ENCODE data around the gene MAGI3.
"Not testable (repeated sequence)": the region's sequence is repeated elsewhere in the genome, so short reads cannot be mapped to it uniquely, and the experiment has no call there.

MAGI3 gene

DNA sequence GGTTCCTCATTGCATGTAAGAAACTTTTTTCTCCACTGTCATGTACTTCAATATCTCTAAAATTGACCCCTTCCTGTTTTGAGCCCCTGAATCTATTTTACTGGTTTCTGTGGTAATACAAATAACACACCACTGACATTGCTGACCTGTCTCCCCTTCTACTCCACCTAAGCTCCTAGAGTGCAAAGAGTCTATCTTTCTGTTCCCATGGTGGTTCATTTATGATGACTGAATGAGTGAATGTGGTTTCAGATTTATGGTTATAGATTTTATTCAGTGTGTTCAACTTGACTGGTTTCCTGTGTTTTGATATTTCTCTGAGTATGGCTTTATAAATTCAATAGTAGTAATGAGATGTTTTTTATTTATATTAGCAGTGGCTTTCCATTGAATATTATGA, 127.7 kb downstream of the MAGI3 start:
- no peak for DNase-seq (ENCODE audit: low read depth)

DNA sequence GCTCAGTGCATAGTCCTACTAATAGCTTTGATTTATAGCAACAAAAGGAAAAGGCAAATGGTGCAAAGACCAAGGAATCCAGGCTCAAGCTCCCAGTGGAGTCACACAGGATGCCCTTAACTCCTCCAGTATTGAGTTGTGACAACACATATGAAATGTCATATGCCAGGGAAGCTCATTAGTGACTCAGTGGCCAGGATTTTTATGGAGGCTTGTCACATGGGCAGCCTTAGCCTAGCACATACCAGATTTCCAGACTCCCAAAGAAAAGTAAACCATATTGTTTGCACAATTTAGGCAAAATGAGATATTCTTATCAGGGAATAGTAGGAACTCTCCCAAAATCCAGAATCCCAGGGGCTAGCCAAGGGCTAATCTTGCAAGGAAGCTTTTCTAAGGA, 129.2 kb downstream of the MAGI3 start:
- no peak for DNase-seq (ENCODE audit: low read depth)

DNA sequence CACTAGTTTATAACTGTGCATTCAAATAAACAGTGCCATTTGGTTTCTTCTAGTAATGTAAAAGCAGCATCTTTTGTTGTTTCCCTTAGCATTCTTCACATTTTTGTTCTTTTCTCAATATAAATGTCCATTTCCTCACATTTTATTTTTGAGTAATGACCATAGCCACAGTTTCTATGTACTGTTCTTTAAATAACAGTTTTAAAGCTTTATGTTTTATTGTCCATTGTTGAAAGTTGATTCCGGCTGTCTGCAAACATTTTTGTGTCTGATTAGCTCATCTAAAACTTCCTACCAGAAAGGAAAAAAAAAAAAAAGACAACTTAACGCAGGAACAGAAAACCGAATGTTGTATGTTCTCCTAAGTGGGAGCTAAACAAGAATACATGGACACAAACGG, 139.7 kb downstream of the MAGI3 start:
- DNase-seq (ENCODE audit: low read depth): no peak

DNA sequence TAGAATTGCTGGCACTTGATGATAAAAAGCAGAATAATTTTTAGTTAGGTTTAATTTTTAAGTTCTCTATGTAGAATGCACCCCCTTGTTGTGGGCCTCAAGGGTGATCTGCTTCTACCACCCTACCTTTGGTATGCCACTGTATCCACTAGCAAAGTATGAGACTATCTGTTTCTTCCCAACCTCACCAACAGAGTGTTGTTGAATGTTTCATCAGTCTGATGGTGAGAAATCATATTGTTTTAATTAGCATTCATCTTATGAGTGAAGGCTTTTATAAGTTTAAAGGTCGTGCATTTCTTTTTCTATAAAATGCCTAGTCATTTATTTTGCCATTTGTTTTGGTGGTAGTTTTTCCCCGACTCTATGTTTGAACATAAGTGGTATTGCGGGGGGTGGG, 141.0 kb downstream of the MAGI3 start:
- no peak for DNase-seq (ENCODE audit: low read depth)

DNA sequence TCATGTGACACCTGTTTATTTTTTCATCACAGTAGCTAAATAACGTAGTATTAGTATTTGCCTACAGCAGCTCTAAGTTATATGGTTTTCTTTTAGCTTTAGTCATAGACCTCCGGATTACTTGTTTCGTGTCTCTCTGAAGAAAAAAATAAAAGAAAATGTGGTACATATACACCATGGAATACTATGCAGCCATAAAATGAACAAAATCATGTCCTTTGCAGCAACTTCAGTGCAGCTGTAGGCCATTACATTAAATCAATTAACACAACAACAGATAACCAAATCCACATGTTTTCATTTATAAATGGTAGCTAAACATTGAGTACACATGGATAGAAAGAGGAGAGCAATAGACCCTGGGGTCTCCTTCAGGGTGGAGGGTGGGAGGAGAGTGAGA, 142.7 kb downstream of the MAGI3 start:
- no peak for DNase-seq (ENCODE audit: low read depth)

DNA sequence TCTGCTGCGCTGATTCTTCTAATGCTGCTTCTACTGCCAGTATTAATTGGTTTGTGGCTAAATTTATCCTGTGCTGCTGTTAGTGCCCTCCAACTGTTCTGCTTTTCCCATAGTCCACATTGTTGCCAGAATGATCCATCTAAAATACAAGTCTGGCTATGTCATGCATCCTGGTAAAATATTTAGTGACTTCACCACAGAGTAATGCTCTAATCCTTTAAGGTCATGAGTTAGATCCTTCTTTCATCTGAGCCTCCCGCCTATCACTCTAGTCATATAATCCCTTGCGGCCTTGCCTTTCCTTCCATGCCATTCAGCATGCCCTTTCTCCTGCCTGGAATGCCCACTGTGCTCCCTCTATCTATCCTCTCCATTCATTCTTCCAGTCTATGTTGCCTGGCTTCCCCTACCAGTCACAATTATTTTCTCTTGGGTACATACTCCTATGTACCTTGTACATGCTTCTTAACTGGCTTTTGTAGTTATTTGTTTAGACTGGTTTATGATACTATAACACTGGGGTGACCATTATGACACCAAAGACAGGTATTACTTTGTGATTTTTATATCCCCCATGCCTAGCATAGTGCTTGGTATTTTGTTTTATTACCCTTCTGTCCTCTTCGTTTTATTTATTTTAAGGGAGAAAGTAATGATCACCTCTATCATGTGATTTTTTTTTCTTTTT, 144.0 kb downstream of the MAGI3 start:
- no peak for DNase-seq (ENCODE audit: low read depth)

DNA sequence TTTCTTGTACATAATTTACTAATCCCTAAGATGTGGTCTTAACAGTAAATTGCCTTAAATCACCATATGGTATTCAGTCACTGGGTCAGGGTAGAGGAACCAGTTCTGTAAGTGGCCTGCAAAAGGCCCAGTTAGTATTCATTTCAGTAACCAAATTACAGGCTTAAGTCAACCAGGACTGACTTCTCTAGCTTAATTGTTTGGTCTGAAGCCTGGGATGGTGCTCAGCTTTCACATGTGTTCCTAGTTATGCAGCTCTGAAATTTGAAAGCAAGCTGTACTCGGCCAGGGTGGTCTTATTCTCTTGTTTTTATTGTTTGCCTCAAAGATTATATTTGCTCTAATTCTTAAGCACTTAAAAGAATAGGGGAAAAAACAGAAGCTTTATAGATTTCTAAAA, 144.6 kb downstream of the MAGI3 start:
- no peak for DNase-seq (ENCODE audit: low read depth)

DNA sequence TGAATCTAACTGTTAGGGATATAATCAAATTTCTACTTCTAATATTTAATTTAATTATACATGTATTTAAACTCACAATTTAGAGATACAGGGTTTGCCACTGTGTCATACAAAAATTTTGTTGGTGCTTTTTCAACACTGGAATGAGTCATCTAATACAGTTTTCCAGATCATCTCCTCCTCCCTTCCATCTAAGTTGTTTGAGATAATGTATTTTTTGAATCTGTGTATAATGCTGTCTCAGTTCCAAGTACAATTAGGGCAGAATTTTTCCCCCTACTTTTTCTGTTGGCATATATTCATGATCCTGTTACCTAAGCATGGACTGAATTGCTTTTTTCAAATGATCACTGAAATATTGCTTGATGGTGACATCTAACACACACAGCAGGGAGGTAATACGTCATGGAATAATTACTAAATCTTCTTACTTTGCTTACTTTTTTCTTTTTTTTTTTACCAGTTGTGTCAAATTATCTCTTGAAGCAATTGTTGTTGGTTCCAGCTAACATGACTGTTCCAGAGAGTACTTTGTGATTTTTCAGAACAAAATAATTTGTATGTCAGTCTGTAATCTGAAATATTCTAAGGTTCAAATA, 146.0 kb downstream of the MAGI3 start:
- no peak for DNase-seq (ENCODE audit: low read depth)

DNA sequence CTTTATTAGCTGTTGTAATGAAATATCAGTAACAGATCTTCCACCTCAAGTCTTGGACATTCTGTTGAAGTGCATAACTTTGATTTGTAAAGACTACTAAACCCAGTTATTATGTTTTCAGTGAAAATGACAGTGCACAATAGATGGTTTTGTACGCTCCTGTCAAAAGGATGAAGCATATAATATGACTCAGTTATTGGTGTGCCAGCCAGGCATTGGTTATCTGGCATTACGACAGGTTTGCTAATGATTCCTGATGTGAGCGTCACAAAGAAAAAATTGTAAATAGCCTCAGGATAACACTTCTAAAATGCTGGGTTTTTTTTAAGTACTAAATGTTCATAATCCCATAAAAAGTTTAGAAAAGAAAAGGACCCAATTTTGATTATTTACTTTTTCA, 147.9 kb downstream of the MAGI3 start:
- DNase-seq (ENCODE audit: low read depth): no peak

DNA sequence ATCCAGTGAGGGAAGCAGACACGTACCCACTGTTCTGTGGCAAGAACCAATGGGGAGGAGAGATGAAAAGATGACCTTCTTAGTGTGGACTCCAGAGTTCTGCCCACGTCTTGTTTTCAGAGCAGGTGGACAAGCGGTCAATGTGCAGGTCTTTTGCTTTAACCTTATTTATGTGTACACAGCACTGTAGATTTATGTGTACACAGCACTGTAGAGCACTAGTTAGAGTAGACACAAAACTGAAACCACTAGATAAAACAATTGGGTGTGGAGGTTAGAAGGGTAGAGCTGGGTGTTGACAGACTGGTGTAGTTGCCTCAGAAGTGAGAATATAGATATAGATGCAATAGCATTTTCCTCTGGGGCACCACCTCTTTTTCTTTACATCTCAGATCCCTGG, 150.0 kb downstream of the MAGI3 start:
- no peak for DNase-seq (ENCODE audit: low read depth)

DNA sequence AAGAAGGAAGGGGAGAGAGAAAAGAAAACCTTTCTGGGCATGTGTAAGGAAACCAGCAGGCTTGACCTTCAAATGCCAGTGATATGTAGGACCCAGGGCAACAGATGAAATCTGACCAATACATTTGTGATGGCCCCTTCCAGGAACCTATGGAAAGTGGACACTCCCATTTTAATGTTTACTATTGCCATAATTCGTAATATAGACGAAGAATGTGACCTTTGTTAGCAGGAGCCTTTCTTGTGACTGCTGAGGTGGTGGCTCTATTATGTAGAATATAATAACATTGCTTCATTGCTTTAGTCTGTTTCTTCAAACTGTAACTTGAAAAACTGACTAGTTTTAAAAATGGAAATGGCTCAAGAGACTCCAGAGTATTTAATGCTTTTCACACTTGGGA, 150.8 kb downstream of the MAGI3 start:
- DNase-seq (ENCODE audit: low read depth): no peak

DNA sequence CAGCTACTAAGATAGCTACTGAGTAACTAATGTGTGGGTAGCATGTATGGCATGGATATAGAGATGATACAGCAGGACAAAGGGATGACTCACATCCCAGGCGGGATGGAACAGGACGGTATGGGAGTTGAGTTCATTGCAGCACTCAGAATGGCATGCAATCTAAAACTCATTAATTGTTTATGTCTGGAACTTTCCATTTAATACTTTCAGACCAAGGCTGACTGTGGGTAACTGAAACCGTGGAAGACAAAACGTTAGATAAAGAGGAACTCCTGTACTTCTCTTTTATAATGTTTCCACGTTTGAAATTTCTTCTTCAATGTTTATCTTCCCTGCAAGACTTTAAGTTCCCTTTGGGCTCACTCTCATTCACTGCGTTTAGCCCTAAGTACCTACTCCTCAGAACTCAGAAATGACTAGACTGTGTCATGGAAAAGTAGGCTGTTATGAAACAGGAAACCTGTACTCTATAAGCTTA, 151.9 kb downstream of the MAGI3 start:
- DNase-seq (ENCODE audit: low read depth): no peak

DNA sequence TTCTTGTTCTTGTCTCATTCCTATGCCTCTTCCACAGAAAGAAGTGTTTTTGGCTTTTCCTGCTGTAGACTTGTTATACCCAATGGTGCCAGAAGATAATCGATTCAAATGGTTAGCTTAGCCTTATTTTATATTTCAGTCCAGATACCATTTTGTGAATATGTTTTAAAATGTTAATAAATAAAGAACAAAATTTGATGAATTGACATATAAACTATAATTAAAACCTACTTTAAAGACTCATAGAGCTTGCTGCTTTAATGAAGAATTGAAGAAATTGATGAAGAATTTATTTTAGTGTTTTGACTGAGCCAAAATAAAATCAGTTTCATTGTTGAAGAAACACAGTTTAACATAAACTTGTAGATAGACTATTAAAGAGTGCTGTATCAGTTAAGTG, 152.8 kb downstream of the MAGI3 start:
- DNase-seq (ENCODE audit: low read depth): no peak

DNA sequence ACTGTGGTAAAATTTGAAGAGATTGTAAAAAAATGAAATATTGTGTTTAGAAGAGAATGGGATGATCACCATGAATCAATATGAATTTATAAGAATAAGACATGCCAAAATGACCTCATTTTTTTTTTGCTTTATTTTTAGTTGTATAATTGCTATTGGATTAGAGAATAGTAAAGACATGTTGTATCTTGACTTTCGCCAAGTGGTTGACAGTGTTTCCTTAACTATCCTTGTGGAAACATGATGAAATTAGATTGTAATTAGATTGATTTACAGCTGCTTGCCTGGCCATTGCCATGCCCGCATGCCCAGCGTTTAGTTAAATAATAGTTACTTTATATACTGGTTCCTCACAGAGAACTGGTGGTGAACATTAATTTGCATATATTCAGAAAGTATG, 154.9 kb downstream of the MAGI3 start:
- DNase-seq (ENCODE audit: low read depth): no peak

DNA sequence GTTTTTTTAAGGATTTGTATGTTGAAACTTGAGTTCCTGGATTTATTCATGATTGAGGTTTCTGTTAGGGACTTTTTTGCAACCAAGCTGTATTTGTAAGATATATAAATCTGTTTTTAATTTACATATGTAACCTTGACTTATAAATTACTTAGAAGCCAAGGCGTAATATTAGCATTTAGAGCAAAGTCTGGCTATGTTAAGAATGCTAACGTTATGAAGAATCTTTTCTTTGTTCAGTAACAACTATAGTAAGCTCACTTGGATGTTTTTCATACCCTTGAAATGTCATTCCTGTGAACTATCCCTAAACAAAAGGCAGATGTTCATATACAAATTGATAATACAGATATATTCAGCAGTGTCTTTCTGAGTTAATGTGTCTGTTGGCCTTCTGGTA, 155.3 kb downstream of the MAGI3 start:
- DNase-seq (ENCODE audit: low read depth): no peak

DNA sequence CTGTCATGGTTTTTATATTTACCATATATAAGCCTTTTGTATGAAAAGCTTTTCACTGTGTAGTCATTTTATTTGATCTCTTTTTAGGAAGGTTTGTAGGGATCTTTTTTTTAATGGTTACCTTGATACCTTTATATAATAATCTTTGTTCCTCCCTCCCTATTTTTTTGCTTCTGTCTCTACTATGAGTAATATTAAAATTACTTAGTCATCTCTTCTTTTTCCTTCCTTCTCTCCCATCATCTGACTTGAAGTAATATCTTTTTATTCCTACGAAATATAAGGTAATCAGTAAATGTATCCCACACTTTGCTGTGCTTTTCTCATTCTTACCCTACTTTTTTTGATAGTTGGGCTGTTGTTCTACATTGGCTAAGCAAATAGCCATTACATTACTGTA, 161.4 kb downstream of the MAGI3 start:
- DNase-seq (ENCODE audit: low read depth): no peak

DNA sequence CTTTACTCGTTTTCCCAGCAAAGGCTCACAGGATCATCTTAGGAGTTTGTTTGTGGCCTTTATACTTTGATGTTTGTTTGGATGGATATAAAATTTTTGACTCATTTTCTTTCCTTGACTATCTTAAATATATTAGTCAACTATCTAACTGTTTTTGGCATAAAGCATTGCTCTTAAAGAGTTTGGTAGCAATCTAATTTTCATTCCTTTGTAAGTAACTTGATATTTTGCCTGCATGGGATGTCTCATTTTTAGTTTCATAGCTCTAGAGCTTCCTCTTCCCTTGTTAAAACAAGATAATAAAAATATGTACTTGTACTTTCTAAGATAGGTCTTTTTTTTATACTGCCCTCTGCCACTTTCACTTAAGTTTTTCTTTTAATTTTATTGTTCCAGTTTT, 161.9 kb downstream of the MAGI3 start:
- DNase-seq (ENCODE audit: low read depth): no peak

DNA sequence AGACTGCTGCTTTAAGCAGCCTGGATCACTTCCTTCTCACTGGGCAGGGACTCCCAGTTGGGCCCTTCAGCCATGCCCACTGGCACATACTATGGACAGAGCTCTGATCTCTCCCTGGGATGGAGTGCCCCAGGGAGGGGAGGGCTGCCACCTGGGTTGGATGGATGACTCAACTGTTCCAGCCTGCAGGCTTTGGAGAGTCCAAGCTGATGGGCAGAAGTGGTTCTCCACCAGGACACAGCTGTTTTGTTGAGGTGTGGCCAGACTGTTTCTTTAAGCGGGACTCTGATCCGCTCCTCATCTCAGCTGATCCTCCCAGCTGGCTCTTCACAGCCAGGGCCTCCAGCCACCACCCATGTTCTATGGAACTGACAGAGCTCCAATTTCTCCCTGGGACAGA, 166.9 kb downstream of the MAGI3 start:
- no peak for DNase-seq (ENCODE audit: low read depth)

DNA sequence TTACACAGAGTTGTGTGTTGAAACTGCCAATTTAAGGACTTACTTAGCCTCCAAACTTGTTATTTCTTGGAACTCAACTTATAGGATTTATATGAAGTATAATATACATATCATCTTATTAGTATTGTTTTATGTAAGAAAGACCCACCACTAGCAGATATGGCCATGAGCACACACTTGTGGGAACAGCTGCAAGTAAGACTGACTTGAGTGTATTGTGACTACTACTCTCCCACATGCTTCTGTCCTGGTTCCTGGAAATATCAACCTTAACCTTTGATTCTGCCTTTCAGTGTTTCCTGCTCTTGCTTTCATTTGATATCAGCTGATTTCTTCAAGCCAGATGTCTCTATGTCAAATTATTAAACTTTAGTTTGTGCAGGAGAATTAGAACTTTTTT, 175.3 kb downstream of the MAGI3 start:
- DNase-seq (ENCODE audit: low read depth): no peak

DNA sequence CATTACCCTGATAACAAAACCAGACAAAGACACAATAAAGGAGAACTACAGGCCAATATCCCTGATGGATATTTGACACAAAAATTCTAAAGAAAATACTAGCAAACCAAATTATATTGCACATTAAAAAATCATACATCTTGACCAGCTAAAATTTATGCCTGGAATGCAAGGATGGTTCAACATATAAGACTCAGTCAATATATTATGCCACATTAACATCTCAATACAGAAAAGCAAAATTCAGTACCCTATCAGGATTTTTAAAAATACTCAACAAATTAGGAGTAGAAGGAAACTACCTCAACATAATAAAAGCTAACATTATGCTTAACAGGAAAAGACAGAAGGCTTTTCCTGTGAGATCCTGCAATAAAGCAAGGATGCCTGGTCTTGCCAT, 177.1 kb downstream of the MAGI3 start:
- no peak for DNase-seq (ENCODE audit: low read depth)

DNA sequence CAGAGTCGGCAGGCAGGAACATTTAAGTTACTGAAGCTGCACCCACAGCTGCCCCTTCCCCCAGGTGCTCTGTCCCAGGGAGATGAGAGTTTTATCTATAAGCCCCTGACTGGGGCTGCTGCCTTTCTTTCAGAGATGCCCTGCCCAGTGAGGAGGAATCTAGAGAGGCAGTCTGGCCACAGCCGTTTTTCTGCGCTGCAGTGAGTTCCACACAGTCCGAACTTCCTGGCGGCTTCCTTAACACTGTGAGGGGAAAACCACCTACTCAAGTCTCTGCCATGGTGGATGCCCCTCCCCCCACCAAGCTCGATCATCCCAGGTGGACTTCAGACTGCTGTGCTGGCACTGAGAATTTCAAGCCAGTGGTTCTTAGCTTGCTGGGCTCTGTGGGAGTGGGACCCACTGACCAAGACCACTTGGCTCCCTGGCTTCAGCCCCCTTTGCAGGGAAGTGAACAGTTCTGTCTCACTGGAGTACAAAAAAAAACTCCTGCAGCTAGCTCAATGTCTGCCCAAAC, 185.5 kb downstream of the MAGI3 start:
- DNase-seq (ENCODE audit: low read depth): not testable (repeated sequence)

DNA sequence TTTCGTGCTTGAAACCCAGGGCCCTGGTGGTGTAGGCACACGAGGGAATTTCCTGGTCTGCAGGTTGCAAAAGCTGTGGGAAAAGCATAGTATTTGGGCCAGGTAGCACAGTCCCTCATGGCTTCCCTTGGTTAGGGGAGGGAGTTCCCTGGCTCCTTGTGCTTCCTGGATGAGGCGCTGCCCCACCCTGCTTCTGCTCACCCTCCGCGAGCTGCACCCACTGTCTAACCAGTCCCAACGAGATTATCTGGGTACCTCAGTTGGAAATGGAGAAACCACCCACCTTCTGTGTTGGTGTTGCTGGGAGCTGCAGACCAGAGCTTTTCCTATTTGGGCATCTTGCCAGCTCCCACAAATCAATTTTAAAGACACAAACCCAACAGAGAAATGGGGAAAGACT, 186.0 kb downstream of the MAGI3 start:
- DNase-seq (ENCODE audit: low read depth): no peak

DNA sequence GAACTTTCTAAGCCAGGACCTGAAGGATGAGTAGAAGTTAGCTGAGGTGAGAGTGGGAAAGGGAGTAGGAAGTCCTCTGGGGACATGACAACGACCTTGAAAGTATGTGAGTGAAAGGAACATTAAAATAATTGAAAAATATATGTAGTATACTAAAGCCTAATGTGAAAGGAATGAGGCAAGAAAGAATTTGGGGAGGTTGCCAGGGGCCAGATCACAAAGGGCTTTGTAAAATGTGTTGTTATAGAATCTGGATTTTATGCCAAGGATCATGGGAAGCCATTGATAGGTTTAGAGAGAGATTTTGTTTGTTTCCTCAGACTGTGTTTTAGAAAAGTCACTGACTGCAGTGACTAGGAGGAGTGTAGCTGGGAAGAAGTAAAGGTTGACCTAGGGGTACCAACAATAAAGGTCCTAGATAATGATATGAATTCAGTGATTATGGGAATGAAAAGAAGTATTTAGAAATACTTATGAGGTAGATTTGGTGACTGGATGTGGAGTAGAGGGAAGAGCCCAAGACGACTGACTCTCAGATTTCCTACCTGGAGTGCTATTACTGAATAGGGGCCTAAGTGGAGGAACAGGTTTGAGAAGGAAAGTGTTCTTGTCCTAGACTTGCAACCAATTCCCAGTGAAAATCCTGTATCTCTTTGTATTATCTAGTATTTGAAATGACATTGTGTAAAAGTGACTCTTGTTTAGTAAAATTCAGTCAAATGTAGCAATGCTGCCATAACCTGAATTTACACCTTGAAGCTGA, 189.1 kb downstream of the MAGI3 start:
- no peak for DNase-seq (ENCODE audit: low read depth)

Data from GM04504 (cell line).